SK-N-SH treated with all-trans-retinoic acid at 6 μM for 48 hours (cell line): ENCODE measurements around the gene TSTD1.

Experiments used
- ARNTL ChIP-seq: fragments of 450-650 bp; formaldehyde crosslinking; IDR thresholded peaks from 2 replicates; pipeline ENCODE4 v1.5.0; 2020; ENCODE audit warnings: low read depth, mild to moderate bottlenecking, moderate library complexity, borderline replicate concordance
- CREB5 ChIP-seq: fragments of 250-450 bp; sonication (Bioruptor Pico); IDR thresholded peaks from 2 replicates; pipeline ENCODE4 v1.5.1; 2020; ENCODE audit warnings: low read depth, mild to moderate bottlenecking, moderate library complexity

- no peak for TF ChIP-seq CREB5 (CRISPR knock-in tag)
- no peak for TF ChIP-seq ARNTL (CRISPR knock-in tag)
Observed at GRCh38 chr1:161045736-161046604, 7.2 kb upstream of the TSTD1 start, which contains the start of gene USF1.
